ENCODE results near the gene COL5A2.

COL5A2 gene

DNA sequence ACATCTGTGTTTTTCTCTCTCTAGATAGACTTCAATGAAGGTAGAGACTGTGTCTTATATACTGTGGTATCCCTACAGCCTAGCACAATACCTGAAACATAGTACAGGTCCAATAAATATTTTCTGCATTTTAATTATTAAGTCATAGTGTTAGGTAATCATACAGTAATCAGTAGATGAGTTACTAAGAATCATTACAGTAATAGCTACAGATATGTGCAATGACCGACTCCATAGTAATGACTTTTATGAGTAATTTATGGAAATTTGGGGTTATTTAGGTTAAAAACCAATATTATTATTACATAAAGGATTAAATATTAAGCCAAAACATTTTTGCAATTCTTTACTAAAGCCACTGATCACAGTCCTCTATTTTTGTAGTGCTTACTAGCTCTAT, 21.6 kb downstream of the COL5A2 start:
- TF ChIP-seq ZFX (IDR thresholded peaks at IDR 0.05) (no peak), CTCF (conservative IDR thresholded peaks at IDR 0.05) (no peak)
- no peak overlapping the region for H3K27ac ChIP-seq

DNA sequence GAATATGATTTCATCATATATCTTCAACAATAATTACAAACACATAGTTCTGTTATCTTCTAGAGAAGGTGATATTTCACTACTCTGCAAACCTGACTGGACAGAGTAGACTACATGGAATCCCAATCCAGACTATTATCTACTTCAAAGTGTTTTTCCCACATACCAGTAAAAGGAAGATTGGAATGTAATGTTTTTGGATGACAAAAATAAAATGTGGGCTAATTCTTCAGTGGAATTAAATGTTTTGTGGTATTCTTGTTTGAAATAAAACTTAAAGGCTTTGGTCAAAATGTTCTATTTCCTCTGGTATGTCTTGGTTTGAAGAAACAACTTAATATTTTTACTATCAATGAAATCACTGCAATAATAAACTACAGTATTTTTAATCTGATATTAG, 22.1 kb downstream of the COL5A2 start:
- H3K27ac ChIP-seq: no peak overlapping the region
- no peak for TF ChIP-seq CTCF (conservative IDR thresholded peaks at IDR 0.05)

DNA sequence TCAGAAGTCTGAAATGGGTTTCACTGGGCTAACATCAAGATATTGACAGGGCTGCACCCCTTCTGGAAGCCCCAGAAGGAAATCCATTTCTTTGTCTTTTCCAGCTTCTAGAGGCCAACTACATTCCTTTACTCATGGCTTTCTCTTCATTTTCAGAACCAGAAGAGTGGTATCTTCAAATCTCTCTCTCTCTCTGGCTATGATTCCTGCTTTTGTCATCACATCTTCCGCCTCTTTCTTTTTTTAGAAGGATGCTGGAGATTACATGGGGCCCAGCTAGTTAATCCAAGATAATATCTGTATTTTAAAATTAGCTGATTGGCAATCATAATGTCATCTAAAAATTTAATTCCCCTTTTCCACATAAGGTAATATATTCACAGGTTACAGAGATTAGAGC, 23.8 kb downstream of the COL5A2 start:
- H3K27ac ChIP-seq: no peak overlapping the region

GRCh38 chr2:189153619-189154018, 25.9 kb downstream of the COL5A2 start:
- TF ChIP-seq ZFX (IDR thresholded peaks at IDR 0.05) (no peak), CTCF (conservative IDR thresholded peaks at IDR 0.05) (no peak)
- H3K27ac ChIP-seq: no peak overlapping the region

More for the DNA sequence above, 23.8 kb downstream of the COL5A2 start:
- no peak for TF ChIP-seq ZFX (IDR thresholded peaks at IDR 0.05)

DNA sequence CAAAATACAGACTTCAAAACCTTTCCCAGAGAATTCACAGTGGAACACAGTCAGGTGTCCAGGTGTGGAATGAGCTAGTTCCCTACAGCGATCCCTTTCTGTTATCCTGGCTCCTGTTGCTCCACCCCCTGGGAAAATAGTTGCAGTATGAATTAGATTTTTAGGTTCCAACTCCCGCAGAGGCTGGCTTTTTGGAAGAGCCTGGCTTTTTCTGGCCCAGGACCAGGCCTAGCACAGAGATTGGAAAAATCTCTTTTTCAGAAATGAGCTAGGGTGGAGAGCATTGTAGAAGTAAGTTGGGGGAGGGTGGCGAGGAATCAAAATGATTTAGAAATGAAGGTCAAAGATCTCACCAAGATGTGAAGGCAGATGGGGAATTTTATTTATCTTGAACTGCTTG, 27.1 kb downstream of the COL5A2 start:
- H3K27ac ChIP-seq: no peak overlapping the region
- TF ChIP-seq ZFX (IDR thresholded peaks at IDR 0.05) (no peak), CTCF (conservative IDR thresholded peaks at IDR 0.05) (no peak)

DNA sequence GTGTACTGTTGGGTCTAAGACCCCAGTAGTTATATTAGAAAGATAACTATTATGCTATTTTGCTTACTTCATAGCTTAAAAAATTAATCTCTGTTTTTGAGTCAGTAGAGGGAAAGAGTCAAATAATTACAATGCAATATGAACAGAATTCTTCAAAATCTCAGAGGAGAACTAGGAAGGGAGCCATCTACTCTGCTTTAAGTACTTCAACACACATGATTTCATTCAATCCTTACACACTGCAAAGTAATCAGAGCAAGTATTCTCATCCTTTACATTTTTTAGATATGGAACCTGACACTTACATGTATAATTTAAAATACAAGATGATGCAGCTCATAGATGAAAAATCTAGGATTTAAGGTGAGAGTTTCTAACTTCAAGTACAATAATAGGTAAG, 27.7 kb downstream of the COL5A2 start:
- TF ChIP-seq ZFX (IDR thresholded peaks at IDR 0.05) (no peak), CTCF (conservative IDR thresholded peaks at IDR 0.05) (no peak)
- no peak overlapping the region for H3K27ac ChIP-seq

DNA sequence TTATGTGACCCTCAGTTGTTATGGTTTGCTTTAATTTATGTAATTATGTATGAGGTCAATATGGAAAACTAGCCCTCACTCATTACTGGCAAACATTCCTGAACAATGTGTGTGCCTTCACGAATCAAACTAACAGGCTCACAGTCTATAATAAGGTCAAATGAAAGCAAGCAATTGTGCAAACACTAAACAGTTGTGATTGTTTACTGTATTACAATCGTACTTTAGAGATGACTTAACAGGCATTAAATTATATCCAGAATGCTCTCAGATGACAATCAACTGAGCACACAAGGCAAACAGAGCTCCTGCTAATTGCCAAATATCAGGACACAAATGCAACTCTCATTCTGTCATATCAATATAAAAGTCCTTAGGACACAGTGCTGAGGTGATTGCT, 29.5 kb downstream of the COL5A2 start:
- H3K27ac ChIP-seq: no peak overlapping the region
- no peak for TF ChIP-seq CTCF (conservative IDR thresholded peaks at IDR 0.05)
- no peak for TF ChIP-seq ZFX (IDR thresholded peaks at IDR 0.05)

GRCh38 chr2:189147989-189148388, 31.6 kb downstream of the COL5A2 start:
- TF ChIP-seq CTCF (conservative IDR thresholded peaks at IDR 0.05): no peak
- no peak for TF ChIP-seq ZFX (IDR thresholded peaks at IDR 0.05)
- no peak overlapping the region for H3K27ac ChIP-seq
